Left forelimb (tissue), 1 donor: Measurements from ENCODE around the gene ALOX15B.
"Not testable (repeated sequence)": the region's sequence is repeated elsewhere in the genome, so short reads cannot be mapped to it uniquely, and the experiment has no call there.

Experiments used
- DNase-seq: peaks from one replicate; pipeline ENCODE4 v3.0.0-alpha.2; 2018; ENCODE audit warnings: low spot score

The ALOX15B gene

GRCh38 chr17:8062807-8063483 lies 24.1 kb downstream of the ALOX15B start:
- no peak for DNase-seq

- no peak for DNase-seq
These were observed 25.1 kb downstream of the ALOX15B start for GRCh38 chr17:8063761-8064534.

GRCh38 chr17:8064561-8065019 lies 25.7 kb downstream of the ALOX15B start:
- no peak for DNase-seq

DNA sequence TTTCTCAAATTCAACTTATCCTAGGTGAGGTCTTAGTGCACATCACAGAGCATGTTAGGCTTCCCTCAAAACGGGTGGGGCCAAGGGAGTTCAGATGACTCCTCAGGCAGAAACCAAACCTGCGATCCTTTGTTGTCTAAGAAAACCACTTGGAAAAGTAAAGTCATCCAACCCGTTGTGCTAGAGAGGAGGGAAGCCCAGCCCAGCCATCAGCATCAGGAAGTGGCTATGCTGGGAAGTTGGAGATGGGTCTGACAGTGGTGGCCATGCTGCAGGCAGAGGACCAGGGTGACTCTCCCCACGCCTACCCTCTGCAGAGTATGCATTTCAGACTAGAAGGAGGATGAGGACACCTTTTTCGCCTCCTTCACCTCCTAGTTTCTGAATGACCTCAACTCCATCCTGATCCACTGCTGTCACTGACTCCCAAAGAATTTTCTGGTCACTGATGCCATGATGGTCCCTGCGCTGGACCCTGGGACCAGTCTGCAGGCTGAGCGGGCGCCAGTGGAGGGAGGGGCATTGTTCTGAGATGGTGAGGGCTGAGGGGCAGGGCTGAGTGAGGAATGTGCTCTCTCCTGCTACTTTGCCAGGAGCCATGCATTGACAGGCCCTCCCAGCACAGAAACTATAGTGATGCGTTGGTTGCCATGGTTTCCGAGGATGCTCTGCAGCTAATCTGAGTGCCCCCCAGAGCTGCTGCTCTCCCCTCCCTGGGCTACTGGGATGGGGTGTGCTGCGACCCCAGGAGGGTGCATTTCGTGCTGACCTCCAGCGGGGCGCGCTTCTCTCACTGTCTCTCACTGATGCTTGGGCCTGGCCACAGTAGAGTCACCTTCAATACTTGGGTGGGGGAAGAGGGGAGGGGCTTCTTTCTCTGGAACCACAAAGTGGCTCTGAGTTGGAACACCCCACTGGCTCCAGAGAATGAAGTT lies 28.2 kb downstream of the ALOX15B start:
- no peak for DNase-seq

DNA sequence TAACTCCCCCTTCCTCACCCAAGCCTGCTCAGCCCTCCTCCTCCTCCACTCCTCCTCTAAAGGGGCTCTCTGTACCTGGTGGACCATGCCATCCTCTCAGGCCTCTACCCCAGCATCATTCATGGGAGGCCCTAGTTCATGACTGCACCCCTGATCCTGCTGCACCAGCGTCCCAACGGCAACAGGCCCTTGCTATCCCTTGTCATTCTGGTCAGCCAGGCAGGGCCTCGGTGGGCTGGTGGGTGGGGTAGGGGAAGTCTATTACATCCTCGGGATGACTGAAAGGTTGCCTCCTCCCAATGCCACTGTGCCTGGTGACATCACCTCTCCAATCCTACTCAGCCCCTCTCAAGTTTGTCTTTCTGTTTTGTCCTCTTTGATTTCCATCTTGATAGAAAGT lies 28.9 kb downstream of the ALOX15B start:
- DNase-seq = no peak

GRCh38 chr17:8068736-8069586 lies 30.1 kb downstream of the ALOX15B start:
- no peak for DNase-seq

GRCh38 chr17:8069587-8069860 lies 30.7 kb downstream of the ALOX15B start:
- no peak for DNase-seq

DNA sequence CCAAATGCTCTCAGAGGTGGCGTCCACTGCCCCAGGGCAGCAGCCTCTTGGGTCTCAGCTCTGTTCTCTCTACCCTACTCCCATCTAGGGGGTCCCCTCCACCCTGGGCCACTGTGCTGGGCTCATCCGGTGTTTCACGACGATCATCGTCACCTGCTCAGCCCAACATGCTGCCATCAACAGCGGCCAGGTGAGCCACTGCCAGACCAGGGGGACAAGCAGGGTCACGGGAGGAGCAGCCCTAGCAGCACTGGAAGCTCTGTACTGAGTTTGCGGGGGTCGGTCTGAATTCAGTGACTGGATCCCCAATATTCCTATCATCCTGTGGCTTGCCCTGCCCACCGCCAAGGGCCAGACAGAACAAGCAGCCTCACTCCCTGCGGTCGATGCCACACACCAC lies 32.6 kb downstream of the ALOX15B start:
- no peak for DNase-seq

GRCh38 chr17:8072341-8072728 lies 33.5 kb downstream of the ALOX15B start:
- DNase-seq = no peak

DNA sequence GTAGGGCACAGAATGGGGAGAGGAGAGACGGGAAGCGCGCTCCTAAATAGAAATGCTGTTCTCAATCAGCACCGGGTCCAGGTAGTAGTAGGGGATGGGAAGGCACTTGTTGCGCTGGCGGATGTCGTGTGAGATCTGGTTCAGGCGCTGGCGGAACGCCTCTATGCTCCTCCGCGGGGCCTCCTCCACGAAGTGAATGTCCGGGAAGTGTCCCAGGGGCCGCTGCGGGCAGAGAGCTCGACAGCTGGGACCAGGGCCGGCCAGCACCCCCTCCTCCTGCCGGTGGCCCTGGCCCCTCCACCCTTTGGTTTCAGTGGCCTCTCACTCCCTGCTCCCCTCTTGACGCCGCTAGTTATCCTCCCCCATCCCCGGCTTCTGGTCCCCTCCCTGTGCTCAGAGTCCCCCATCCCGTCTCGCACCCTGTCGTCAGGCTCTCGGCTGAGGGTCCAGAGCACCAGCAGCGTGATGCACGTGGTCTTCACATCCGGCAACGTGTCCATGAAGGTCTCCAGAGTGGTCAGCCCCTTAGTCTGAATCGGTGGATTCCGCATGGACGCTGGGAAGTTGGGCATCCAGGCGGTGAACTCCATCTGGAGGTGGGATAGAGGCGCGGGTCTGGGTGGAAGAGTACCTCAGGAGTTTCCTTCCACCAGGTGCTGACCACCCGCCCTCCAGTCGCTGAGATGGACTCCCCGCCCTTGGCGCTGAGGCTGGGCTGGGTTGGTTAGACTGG lies 34.0 kb downstream of the ALOX15B start:
- DNase-seq = no peak

DNA sequence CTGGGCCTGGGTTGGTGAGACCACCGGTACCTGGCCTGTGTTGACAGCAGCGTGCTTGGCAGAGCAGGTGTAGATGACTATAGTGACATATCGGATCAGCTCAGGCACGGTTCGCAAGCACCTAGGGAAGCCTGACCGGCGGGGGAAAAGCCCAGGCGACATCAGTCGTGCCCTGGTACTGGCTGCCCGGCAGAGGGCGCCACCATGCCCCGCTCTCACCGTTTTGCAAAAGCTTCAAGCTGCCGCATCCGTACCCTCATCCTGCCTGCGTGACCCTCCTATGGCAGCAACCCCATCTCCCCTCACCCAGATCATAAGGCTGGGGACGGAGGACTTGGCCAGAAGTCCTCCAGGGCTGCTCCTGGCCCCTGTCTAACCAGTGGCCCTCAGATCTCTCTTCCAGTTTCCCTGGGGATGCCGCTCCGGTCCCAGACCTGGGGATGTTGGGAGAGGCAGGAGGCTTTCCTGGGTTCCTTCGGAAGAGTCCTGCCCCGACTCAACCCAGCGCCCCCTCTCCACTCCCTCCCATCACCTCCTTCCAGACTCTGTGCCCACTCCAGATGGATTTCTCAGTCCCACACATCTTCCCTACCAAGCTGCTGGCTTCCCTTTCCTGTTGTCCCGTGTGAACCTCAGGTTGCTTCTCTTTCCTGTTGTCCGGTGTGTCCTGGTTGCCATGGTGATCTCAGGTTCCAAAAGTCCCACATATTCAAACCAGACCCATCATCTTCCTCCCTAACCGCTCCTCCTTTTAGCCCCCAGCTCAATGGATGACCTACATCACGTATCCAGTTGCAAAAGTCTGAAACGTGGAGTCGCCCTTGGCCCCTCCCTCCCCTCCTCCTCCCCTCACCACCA lies 35.0 kb downstream of the ALOX15B start:
- no peak for DNase-seq

GRCh38 chr17:8074554-8074953 lies 35.7 kb downstream of the ALOX15B start:
- no peak for DNase-seq

DNA sequence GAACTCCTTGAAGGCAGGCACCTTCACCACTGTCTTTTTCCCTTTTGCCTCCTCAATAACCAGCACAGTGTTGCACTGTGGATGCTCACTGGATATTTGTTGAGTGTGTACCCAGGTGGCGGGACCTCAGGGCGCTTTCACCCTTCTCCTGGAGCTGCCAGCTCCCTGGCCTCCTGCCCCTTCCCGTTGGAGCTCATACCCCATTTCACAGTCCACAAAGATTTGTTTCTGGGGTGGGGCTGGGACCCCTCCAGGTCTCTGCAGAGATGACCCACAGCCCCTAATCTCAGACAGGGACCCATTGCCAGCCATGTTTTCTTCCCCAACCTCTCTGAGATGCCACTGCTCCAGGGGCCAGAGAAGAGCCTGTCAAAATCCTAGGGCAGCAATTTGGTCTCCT lies 36.2 kb downstream of the ALOX15B start:
- DNase-seq = no peak

DNA sequence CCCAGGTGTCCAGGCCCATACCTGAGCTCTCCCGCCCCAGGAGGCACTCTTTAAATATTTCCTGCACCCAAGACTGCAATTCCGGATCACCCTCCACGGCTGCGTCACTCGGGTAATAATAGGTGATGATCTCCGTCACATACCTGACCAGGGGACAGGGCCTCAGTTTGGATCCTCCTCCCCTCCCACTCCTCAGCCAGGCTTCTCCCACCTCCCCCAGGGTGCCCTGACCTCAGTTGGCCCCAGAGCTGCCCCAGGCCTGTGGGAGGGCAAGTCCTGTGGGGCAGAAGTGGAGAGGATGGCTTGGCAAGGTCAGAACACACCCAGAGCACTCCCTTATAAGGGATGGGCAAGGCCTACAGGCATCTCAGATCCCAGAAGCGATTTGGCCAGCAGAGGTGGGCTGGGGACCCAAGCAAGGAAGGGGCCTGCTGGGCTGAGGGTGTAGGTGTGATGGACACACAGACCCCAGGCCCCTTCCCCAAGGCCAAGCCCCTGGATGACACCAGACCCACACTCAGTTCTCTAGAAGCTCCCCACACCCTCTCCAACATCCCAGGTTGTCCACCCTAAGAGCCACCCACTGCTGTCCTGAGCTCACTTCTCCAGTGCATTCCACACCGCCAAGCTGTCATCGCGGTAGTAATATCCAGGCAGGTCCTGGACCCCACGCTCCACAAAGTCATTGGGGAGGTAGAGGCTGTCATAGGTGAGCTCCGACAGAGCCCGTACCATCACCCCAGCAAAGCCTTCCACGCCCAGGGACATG lies 36.9 kb downstream of the ALOX15B start:
- no peak for DNase-seq

- no peak for DNase-seq
These were observed 37.8 kb downstream of the ALOX15B start for GRCh38 chr17:8076502-8077266.

DNA sequence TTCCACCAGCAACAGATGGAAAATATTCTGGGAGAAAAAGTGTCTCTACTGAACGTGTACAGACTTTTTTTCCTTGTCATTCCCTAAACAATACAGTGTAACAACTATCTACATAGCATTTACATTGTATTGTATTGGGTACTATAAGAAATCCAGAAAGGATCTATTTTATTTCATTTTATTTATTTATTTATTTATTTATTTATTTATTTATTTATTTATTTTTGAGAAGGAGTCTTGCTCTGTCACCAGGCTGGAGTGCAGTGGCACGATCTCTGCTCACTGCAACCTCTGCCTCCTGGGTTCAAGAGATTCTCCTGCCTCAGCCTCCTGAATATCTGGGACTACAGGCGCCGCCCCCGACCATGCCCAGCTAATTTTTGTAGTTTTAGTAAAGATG lies 39.1 kb downstream of the ALOX15B start:
- not testable (repeated sequence) for DNase-seq

- DNase-seq = peak; percentile 87
These were observed 40.7 kb downstream of the ALOX15B start for GRCh38 chr17:8079291-8080207.
